Muscle of arm (tissue), 12 donors: ENCODE data around the gene ABHD18. TPM values are rescaled to one million over a fixed set of nuclear protein-coding genes. Genes with fewer than 3 reads are reported as not detected.
"Not testable (repeated sequence)": the region's sequence is repeated elsewhere in the genome, so short reads cannot be mapped to it uniquely, and the experiment has no call there.

Experiments
- DNase-seq: peaks from one replicate; pipeline ENCODE4 v3.0.0-alpha.2; 2013
- polyA plus RNA-seq, 12 donors: library from polyadenylated mRNA; unstranded; fragments of 120-200 nt; gene quantifications; one replicate each; pipeline ENCODE4 v1.2.1, GENCODE V29; 2013; ENCODE audit not compliant: insufficient read length in 12 of 12

ABHD18 gene
- polyA plus RNA-seq, 12 donors = 13.9 to 153 (median 18.9) TPM

GRCh38 chr4:127982445-127982844, 17.2 kb downstream of the ABHD18 start:
- no peak for DNase-seq

- no peak for DNase-seq
Measured at GRCh38 chr4:127985989-127986388, 20.8 kb downstream of the ABHD18 start.

DNA sequence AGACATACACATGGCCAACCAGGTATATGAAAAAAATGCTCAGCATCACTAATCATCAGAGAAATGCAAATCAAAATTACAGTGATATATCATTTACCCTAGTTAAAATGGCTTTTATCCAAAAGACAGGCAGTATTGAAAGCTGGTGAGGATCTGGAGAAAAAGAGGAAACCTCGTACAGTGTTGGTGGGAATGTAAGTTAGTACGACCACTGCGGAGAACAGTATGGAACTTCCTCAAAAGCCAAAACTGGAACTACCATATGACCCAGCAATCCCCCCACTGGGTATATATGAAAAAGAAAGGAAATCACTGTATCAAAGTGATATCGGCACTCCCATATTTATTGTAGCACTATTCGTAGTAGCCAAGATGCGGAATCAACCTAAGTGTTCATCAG, 23.4 kb downstream of the ABHD18 start:
- DNase-seq = no peak

GRCh38 chr4:127993151-127993550, 27.9 kb downstream of the ABHD18 start:
- no peak for DNase-seq

GRCh38 chr4:127995776-127996175, 30.6 kb downstream of the ABHD18 start:
- DNase-seq = no peak

DNA sequence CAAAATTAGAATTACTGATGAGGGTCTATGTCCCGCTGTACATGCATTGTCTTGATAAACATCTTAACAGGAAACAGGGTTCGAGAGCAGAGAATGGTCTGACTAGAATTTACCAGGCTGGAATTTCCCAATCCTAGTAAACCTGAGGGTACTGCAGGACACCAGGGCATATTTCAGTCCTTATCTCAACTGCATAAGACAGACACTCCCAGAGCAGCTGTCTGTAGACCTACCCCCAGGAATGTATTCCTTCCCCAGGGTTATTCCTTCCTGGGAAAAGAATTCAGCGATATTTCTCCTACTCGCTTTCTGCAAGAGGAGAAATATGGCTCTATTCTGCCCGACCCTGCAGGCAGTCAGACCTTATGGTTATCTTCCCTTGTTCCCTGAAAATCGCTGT, 31.3 kb downstream of the ABHD18 start:
- not testable (repeated sequence) for DNase-seq

- DNase-seq = no peak
Measured at GRCh38 chr4:127997534-127998388, 32.6 kb downstream of the ABHD18 start.

DNA sequence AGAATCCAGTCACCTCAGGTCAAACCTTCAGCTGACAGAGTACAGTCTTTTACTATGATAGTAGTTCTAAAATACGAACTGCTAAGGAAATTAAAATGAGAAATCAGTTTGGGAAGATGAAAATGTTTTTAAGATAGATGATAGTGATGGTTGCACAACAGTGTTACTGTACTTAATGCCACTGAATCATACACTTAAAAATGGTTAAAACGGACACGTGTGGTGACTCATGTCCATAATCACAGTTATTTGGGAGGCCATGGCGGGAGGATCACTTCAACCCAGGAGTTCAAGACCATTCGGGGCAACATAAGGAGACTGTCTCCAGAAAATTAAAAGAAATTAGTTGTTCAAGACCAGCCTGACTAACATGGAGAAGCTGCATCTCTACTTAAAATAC, 41.4 kb downstream of the ABHD18 start:
- no peak for DNase-seq

DNA sequence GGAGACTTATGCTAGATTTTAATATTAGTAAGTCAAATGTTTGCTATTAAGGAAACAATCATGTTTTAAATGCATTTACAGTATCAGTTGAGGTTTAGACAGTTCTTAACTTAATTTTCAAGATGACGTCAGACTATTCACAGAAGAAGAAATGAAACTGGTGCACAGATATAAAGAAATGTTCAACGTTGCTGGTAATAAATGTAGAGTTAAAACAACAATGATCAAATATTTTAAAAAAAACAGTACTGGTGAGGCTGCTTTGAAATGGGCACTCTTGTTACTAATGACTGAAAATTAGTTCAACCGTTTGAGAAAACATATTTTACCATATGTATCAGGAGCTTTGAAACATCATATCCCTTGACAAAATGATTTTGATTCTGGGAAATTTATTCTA, 44.2 kb downstream of the ABHD18 start:
- no peak for DNase-seq

- no peak for DNase-seq
Measured at GRCh38 chr4:128025319-128025718, 60.1 kb downstream of the ABHD18 start.

- no peak for DNase-seq
Measured at GRCh38 chr4:128029907-128030306, 64.7 kb downstream of the ABHD18 start.

DNA sequence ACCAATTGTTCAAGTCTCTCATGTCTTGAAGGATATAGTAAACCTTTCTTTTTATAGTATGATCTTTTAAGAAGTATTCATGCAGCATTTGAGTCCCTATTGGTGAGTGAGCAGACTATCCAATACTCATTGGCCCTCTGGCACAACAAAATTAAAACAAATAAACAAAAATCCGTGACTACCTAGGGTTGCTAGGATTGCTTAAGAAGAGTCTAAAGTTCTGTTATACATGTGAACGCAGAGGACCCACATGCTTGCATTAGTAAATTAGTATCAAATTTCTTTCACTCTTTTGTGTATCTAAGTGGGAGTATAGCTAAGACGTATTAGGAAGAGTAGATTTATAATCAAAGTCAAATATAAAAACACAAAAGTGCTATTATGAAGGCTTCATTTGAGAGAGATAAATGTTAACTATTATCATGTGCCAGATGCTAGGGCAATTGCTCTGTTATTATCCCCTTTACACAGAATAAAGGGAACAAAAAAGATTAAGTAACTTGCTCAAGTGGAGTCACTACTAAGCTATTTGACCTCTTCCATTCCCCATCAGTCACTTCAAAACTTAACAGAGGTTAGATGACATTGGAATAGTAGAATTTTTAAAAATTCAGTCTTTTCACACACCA, 66.7 kb downstream of the ABHD18 start:
- DNase-seq = no peak

DNA sequence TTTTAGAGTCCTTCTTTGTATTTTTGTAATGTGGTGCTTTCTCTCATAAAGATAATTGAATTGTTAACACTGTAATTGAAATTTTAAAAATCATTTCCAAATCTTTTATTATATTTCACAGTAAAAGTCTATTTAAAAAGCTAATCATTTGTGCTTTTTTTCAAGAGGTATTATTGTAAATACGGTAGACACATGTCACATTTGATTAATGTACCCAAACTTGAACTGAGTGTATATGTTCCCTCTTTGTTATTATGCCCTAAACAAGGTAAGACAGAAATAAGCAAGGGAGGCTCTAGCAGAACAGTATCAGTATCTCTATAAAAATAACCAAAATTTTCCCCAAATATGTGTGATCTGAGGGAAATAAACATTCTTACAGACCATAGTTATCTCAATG, 74.4 kb downstream of the ABHD18 start:
- DNase-seq = no peak

DNA sequence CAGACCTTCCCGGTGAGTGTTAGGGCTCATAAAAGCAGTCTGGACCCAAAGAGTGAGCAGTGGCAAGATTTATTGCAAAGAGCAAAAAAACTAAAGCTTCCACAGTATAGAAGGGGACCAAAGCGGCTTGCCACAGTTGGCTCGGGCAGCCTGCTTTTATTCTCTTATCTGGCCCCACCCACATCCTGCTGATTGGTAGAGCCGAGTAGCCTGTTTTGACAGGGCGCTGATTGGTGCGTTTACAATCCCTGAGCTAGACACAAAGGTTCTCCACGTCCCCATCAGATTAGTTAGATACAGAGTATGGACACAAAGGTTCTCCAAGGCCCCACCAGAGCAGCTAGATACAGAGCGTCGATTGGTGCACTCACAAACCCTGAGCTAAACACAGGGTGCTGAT, 81.8 kb downstream of the ABHD18 start:
- not testable (repeated sequence) for DNase-seq

GRCh38 chr4:128047514-128047913, 82.3 kb downstream of the ABHD18 start:
- not testable (repeated sequence) for DNase-seq

GRCh38 chr4:128051229-128051628, 86.0 kb downstream of the ABHD18 start:
- DNase-seq = not testable (repeated sequence)

DNA sequence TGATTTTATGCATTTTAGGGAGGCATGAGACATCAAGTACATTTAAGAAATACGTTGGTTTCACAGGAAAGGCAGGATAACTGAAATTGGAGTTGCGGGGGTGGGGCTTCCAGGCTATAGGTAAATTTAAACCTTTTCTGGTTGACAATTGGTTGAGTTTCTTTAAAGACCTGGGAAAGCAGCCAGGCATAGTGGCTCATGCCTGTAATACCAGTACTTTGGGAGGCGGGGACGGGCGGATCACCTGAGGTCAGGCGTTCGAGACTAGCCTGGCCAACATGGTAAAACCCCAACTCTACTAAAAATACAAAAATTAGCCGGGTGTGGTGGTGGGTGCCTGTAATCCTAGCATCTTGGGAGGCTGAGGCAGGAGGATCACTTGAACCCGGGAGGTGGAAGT, 89.7 kb downstream of the ABHD18 start:
- not testable (repeated sequence) for DNase-seq

- DNase-seq = not testable (repeated sequence)
Measured at GRCh38 chr4:128055441-128056206, 90.4 kb downstream of the ABHD18 start.

DNA sequence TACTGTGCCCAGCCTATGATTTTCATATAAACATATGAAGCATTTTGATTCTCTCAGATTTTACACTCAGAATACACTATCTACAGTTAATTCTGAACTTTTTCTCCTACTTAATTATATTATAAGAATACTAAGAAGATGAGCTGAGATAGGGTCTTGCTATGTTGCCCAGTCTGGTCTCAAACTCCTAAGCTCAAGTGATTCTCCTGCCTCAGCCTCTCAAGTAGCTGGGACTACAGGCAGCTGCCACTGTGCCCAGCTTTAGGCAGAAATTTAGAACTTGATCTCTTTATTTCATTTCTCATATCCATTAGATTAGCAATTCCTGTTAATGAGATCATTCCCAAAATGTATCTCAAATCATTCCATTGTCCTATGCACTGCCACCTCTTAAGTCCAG, 91.2 kb downstream of the ABHD18 start:
- DNase-seq = no peak

DNA sequence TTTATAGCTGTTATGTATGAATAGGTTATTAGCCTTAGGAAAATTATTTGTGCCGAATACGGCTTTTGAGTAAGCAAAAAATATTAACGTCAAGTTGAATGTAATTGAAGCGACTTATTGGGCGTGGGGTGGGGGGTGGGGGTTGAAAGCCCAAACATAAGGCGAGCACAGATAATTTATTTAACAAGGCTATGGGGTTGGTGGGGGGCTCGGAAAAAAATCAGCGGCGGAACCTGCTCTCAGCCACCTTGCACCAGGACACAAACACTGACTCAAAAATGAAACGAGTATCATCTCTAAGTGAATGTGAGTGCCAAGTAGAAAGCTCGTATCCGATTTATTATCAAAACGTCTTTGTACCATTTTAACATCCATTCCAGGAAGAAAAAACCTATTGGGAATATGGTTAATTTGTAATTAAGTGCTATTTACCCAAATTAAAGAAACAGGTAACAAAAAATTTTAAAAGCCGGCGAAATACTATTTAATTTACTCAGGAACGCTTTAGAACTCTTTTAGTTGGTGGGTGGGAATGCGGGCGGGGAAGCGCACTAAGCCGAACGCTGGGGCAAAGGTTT, 95.0 kb downstream of the ABHD18 start:
- DNase-seq = no peak

DNA sequence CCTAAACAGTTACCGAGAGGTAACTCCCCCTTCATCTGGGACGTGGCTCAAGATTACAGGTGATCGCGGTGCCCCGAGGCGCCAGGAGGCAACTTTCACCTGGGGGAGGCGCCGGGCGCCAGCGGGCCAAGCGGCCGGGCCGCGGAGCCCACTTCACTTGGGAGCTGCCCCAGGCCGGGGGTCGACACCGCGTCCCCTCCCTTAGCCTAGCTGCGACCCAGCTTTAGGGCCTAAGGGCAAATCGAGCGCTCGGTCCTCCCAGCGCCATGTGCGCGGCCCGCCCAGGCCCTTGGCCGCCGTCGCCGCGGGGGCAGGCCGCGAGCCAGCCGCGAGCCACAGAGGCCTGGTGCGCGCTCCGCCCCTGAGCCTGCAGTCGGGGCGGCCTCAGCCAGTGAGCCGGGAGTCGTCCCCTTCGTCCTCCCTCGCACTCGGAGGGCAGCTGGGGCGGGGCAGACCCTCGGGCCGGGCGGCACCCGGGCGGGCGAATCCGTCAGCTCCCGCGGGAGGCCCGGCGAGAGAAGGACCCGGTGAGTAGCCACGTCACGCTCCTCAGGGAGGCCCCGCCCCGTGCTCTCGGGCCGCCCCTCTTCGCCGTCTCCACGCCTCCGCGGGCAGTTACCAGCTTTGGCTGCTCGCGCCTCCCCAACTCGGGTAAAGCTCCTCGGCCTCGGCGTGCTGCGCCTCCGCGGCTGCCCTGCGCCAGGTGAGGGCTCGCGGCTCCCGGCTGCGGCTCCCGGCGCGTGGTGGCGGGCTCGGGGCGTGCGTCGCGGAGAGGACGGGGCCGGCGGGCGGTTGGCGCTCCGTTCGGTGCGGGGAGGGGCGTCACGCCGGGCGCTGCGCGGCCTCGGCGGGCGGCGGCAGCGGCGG, 95.7 kb downstream of the ABHD18 start, which contains the start of gene LARP1B:
Gene LARP1B, plus strand, starts transcription at position 614 of the 867 bp plus-strand sequence. CDS start 13,640 bp downstream, outside the sequence.
- DNase-seq = peak; percentile 93
